Esophagus muscularis mucosa (tissue), 3 donors: ENCODE results near the gene AKAP12.

Experiments used
- CTCF ChIP-seq, 3 experiments: fragments of 200-600 bp in 2 of 3; fragments of 450-650 bp in 1 of 3; sonication (generic) in 2 of 3; IDR thresholded peaks; one replicate each; pipeline ENCODE4 v1.5.1; 2017 to 2019; ENCODE audit warnings: antibody characterized with exemption in 3 of 3, mild to moderate bottlenecking in 2 of 3, moderate library complexity in 1 of 3
- POLR2A ChIP-seq: fragments of 450-650 bp; IDR thresholded peaks from one replicate; pipeline ENCODE4 v1.6.1; 2017; ENCODE audit warnings: antibody characterized with exemption, moderate library complexity, mild to moderate bottlenecking, low read depth

GRCh38 chr6:151236668-151237401 is 2.9 kb upstream of the AKAP12 start:
- TF ChIP-seq CTCF (IDR thresholded peaks at IDR 0.05): no peak
- TF ChIP-seq POLR2A: no peak
